Gastroesophageal sphincter (tissue), 4 donors: ENCODE data around the gene GP1BB. TPM values are rescaled to one million over a fixed set of nuclear protein-coding genes. Genes with fewer than 3 reads are reported as not detected.

Experiments used
- ATAC-seq: fragments of 150-250 bp; one replicate; pipeline ENCODE4 v1.9.1; 2016; ENCODE audit warnings: mild to moderate bottlenecking, moderate library complexity
- H3K27ac ChIP-seq, 4 donors: fragments of 200-600 bp; sonication (generic) in 3 of 4; 1 replicate in 3 of 4; 2 replicates in 1 of 4; pipeline ENCODE4 v1.5.1; 2016 to 2019
- H3K27me3 ChIP-seq: fragments of 200-600 bp; sonication (generic); one replicate; pipeline ENCODE4 v1.5.1; 2019
- H3K36me3 ChIP-seq, 2 donors: fragments of 200-600 bp; sonication (generic); one replicate each; pipeline ENCODE4 v1.5.1; 2019; ENCODE audit warnings: control low read depth in 1 of 2
- H3K4me1 ChIP-seq, 3 donors: fragments of 200-600 bp; sonication (generic); 1 replicate in 2 of 3; 2 replicates in 1 of 3; pipeline ENCODE4 v1.5.1; 2016 to 2019; ENCODE audit warnings: control low read depth in 2 of 3
- H3K4me3 ChIP-seq, 2 donors: fragments of 200-600 bp; sonication (generic); one replicate each; pipeline ENCODE4 v1.5.1; 2019; ENCODE audit warnings: mild to moderate bottlenecking in 1 of 2, moderate library complexity in 1 of 2
- H3K9me3 ChIP-seq, 3 donors: fragments of 200-600 bp; sonication (generic); one replicate each; pipeline ENCODE4 v1.5.1; 2017 to 2019; ENCODE audit warnings: control low read depth in 2 of 3
- EP300 ChIP-seq: sonication (generic); formaldehyde crosslinking; IDR thresholded peaks from one replicate; pipeline ENCODE4 v1.6.1; 2017; ENCODE audit warnings: antibody characterized with exemption, mild to moderate bottlenecking
- POLR2A ChIP-seq, 2 donors: fragments of 450-650 bp; IDR thresholded peaks; one replicate each; pipeline ENCODE4 v1.6.1; 2017; ENCODE audit warnings: antibody characterized with exemption in 2 of 2, mild to moderate bottlenecking in 2 of 2, moderate library complexity in 1 of 2
- POLR2AphosphoS5 ChIP-seq: sonication (generic); formaldehyde crosslinking; IDR thresholded peaks from one replicate; pipeline ENCODE4 v1.6.1; 2017; ENCODE audit warnings: antibody characterized with exemption
- WGBS, 2 donors: methylation state at CpG; one replicate each; pipeline ENCODE4 v1.1.5; 2018; ENCODE audit warnings: low coverage in 1 of 2; 5-methylcytosine and 5-hydroxymethylcytosine counted together
- total RNA-seq, 4 donors: library from RNA; depleted of rRNA; stranded (reverse); fragments of >200 nt; gene quantifications; one replicate each; pipeline ENCODE4 v1.1.0, GENCODE V29; 2016
- TF ChIP-seq, protein P1 (sequence below), 4 experiments: fragments of 200-600 bp in 2 of 4; fragments of 450-650 bp in 2 of 4; sonication (generic) in 1 of 4; IDR thresholded peaks; one replicate each; pipeline ENCODE4 v1.5.1; 2017 to 2019; ENCODE audit warnings: antibody characterized with exemption in 4 of 4, mild to moderate bottlenecking in 2 of 4, moderate library complexity in 2 of 4

Gene GP1BB
- total RNA-seq, 4 donors from 2014 or later, result 2.0 to 12.5 (median 5.6) TPM

- 62% methylated on average over 5 of the region's 25 CpGs; no CpG with 5 or more reads in 1 of the 2 donors for WGBS, 2 donors
- Histone ChIP-seq H3K27me3 (peaks cover 97% of the 10 kb centered on the region), H3K36me3 (no peaks in the 10 kb centered on the region), H3K4me3 (no peak overlapping the region), H3K4me1 (peaks cover 0 to 7% (median 0%) of the 10 kb centered on the region in 3 donors), H3K27ac (no peak overlapping the region), H3K9me3 (no peaks in the 10 kb centered on the region)
- TF ChIP-seq POLR2A (IDR thresholded peaks at IDR 0.05) (no peak), POLR2AphosphoS5 (no peak), EP300 (no peak)
- TF ChIP-seq, protein P1, sequence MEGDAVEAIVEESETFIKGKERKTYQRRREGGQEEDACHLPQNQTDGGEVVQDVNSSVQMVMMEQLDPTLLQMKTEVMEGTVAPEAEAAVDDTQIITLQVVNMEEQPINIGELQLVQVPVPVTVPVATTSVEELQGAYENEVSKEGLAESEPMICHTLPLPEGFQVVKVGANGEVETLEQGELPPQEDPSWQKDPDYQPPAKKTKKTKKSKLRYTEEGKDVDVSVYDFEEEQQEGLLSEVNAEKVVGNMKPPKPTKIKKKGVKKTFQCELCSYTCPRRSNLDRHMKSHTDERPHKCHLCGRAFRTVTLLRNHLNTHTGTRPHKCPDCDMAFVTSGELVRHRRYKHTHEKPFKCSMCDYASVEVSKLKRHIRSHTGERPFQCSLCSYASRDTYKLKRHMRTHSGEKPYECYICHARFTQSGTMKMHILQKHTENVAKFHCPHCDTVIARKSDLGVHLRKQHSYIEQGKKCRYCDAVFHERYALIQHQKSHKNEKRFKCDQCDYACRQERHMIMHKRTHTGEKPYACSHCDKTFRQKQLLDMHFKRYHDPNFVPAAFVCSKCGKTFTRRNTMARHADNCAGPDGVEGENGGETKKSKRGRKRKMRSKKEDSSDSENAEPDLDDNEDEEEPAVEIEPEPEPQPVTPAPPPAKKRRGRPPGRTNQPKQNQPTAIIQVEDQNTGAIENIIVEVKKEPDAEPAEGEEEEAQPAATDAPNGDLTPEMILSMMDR (IDR thresholded peaks at IDR 0.05), result no peak
- ATAC-seq, result no peak
These were observed 49.5 kb downstream of the GP1BB start for GRCh38 chr22:19772673-19773469.

DNA sequence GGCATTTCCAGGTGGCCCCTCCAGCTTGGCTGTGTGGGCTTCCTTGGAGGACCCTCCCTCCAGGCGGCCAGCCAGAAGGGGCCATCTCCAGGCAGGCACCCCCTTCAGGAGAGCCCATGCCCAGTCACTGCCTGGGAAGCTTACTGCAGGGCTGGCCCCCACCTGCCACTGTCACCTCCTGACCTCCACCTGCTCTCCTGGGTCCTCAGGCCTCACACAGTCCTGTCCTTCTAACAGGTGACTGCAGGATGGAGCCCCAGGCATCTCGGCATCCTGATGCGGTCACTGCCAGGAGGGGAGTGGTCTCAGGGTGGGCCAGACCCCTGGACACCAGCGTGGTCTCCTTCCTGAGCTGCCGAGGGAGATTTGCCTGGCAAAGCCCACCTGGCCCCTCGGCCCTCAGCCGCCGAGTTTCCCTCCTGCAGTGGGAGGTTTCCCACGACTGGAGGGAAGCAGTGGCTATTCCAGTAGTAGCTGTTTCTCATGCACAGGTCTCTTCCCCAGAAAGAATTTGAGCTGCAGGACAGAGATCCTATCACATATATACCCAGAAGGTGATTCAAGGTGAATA, 50.2 kb downstream of the GP1BB start:
- Histone ChIP-seq H3K9me3 (no peaks in the 10 kb centered on the region), H3K27ac (no peak overlapping the region), H3K4me3 (no peak overlapping the region), H3K27me3 (peaks cover 97% of the 10 kb centered on the region), H3K36me3 (no peaks in the 10 kb centered on the region), H3K4me1 (peaks cover 0 to under 1% (median 0%) of the 10 kb centered on the region in 3 donors)
- no peak for ATAC-seq
- 20% methylated on average over 2 of the region's 9 CpGs; no CpG with 5 or more reads in 1 of the 2 donors for WGBS, 2 donors
- TF ChIP-seq POLR2AphosphoS5 (no peak), EP300 (no peak), POLR2A (IDR thresholded peaks at IDR 0.05) (no peak)
- TF ChIP-seq, protein P1 (IDR thresholded peaks at IDR 0.05), result no peak

Other genes starting within 250 kb of the GP1BB start
- gene UFD1, start 244.3 kb upstream of the GP1BB start, total RNA-seq, result 10 to 100 TPM; 22.7 to 56.2 (median 38.2) TPM
- gene CDC45, start 243.6 kb upstream of the GP1BB start, total RNA-seq, result 1 to 10 TPM in 1 of 4 donors, not detected in 3; 2.1 TPM
- 100 to 1,000 TPM in 2 of 4 donors, 10 to 100 TPM in 2; 29.6 to 149 (median 93.3) TPM for gene CLDN5, start 199.1 kb upstream of the GP1BB start, total RNA-seq
- gene SEPTIN5, start 9.0 kb upstream of the GP1BB start, total RNA-seq, result 10 to 100 TPM; 21.9 to 51.1 (median 26.4) TPM
- gene TBX1, start 37.2 kb downstream of the GP1BB start, total RNA-seq, result 1 to 10 TPM in 2 of 4 donors, under 1 TPM in 2; 0.31 to 2.7 (median 1.2) TPM
- gene GNB1L, start 131.3 kb downstream of the GP1BB start, total RNA-seq, result 1 to 10 TPM; 4.8 to 8.7 (median 7.4) TPM
- gene RTL10, start 131.3 kb downstream of the GP1BB start, total RNA-seq, result 10 to 100 TPM in 2 of 4 donors, 1 to 10 TPM in 2; 6.6 to 15.9 (median 10.4) TPM
- 100 to 1,000 TPM; 105 to 235 (median 208) TPM for gene COMT, start 218.2 kb downstream of the GP1BB start, total RNA-seq
- gene TXNRD2, start 218.3 kb downstream of the GP1BB start, total RNA-seq, result 10 to 100 TPM; 16.7 to 33.1 (median 20.3) TPM